MM.1S (cell line): Measurements from ENCODE around the gene CCHCR1.
"Not testable (repeated sequence)": the region's sequence is repeated elsewhere in the genome, so short reads cannot be mapped to it uniquely, and the experiment has no call there.

ENCODE experiments used
- EZH2 ChIP-seq: fragments of 300-600 bp; sonication (generic); optimal IDR thresholded peaks from 2 replicates; pipeline ENCODE3; 2017; ENCODE audit warnings: low read depth, mild to moderate bottlenecking, antibody characterized with exemption, low read length, mixed read lengths
- TF ChIP-seq, protein P1 (sequence below): fragments of 300-600 bp; sonication (generic); IDR thresholded peaks from 2 replicates; pipeline ENCODE4 v1.5.1; 2016; ENCODE audit warnings: antibody characterized with exemption, low read length, mixed read lengths

DNA sequence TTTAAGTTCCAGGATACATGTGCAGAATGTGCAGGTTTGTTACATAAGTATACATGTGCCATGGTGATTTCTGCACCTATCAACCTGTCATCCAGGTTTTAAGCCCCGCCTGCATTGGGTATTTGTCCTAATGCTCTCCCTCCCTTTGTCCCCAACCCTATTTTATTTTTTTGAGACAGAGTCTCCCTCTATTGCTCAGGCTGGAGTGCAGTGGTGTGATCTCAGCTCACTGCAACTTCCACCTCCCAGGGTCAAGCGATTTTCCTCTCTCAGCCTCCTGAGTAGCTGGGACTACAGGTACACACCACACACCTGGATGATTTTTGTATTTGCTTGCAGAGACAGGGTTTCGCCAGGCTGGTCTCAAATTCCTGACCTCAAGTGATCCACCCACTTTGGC, 31.6 kb upstream of the CCHCR1 start:
- TF ChIP-seq, protein P1, sequence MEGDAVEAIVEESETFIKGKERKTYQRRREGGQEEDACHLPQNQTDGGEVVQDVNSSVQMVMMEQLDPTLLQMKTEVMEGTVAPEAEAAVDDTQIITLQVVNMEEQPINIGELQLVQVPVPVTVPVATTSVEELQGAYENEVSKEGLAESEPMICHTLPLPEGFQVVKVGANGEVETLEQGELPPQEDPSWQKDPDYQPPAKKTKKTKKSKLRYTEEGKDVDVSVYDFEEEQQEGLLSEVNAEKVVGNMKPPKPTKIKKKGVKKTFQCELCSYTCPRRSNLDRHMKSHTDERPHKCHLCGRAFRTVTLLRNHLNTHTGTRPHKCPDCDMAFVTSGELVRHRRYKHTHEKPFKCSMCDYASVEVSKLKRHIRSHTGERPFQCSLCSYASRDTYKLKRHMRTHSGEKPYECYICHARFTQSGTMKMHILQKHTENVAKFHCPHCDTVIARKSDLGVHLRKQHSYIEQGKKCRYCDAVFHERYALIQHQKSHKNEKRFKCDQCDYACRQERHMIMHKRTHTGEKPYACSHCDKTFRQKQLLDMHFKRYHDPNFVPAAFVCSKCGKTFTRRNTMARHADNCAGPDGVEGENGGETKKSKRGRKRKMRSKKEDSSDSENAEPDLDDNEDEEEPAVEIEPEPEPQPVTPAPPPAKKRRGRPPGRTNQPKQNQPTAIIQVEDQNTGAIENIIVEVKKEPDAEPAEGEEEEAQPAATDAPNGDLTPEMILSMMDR, result not testable (repeated sequence)
- TF ChIP-seq EZH2, result not testable (repeated sequence)
